ENCODE results near the gene TNK1.

DNA sequence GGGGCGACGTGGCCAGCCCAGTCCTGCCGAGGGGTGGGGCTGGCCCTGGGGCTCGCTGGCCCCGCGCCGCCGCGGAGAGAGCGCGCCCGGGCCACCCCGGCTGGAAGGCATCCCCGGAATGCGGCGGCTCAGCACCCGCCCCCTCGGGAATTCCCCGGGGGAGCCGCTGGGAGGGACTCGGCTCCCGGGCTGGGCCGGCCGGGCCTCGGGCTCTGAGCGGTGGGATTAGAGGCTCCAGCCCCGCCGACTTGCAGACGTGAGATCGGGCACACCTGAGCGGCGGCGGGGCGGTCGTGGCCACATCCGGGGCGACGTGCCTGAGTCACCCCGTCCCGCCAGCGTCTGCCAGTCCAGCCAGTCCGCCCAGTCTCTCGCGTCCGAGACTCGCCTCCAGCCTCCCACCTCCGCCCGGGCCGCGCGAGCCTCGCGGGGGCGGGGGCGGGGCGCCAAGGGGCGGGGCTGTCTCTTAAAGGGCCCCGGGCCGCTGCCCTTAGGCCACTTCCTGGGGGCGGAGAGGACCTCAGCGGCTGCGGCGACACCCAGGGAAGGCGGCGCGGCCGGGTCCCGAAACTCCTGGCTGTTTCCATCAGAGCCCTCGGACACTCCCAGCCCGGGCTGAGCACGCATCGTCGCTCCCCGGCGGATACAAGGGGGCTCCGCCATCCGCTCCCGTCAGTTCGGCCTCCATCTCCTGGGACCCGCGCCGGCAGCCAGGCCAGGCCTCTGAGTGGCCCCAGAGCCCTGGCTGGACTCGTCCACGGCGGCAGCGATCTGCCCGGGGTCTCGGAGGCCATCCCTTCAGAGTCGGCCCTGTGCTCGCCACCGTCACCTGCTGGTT is 29.0 kb upstream of the TNK1 start, which contains the start of gene KCTD11:
- TF ChIP-seq EZH2phosphoT487 (conservative IDR thresholded peaks at IDR 0.05; ENCODE audit: low read length): no peak
- TF ChIP-seq CTCF (IDR thresholded peaks at IDR 0.05; ENCODE audit: insufficient read depth, low read length, poor library complexity, severe bottlenecking): no peak

All from SU-DHL-6 (cell line).